Measurements from ENCODE around the gene ADAMTS17.

The ADAMTS17 gene

GRCh38 chr15:100275641-100276040 is 66.1 kb downstream of the ADAMTS17 start:
- no peak for DNase-seq

GRCh38 chr15:100269831-100270230 is 71.9 kb downstream of the ADAMTS17 start:
- DNase-seq: no peak

- no peak for DNase-seq
These were observed 75.6 kb downstream of the ADAMTS17 start for GRCh38 chr15:100266166-100266565.

- no peak for DNase-seq
These were observed 76.1 kb downstream of the ADAMTS17 start for GRCh38 chr15:100265641-100266035.

- no peak for DNase-seq
These were observed 76.7 kb downstream of the ADAMTS17 start for GRCh38 chr15:100264994-100265640.

- no peak for DNase-seq
These were observed 77.9 kb downstream of the ADAMTS17 start for GRCh38 chr15:100263721-100264455.

GRCh38 chr15:100263031-100263430 is 78.7 kb downstream of the ADAMTS17 start:
- no peak for DNase-seq

- no peak for DNase-seq
These were observed 80.2 kb downstream of the ADAMTS17 start for GRCh38 chr15:100261302-100262240.

GRCh38 chr15:100259266-100259665 is 82.5 kb downstream of the ADAMTS17 start:
- DNase-seq: no peak

- no peak for DNase-seq
These were observed 84.7 kb downstream of the ADAMTS17 start for GRCh38 chr15:100256970-100257650.

GRCh38 chr15:100256101-100256969 is 85.4 kb downstream of the ADAMTS17 start:
- DNase-seq: no peak

GRCh38 chr15:100255644-100256043 is 86.1 kb downstream of the ADAMTS17 start:
- DNase-seq: no peak

- no peak for DNase-seq
These were observed 87.1 kb downstream of the ADAMTS17 start for GRCh38 chr15:100254691-100255090.

- no peak for DNase-seq
These were observed 87.5 kb downstream of the ADAMTS17 start for GRCh38 chr15:100254285-100254684.

GRCh38 chr15:100253640-100254039 is 88.1 kb downstream of the ADAMTS17 start:
- no peak for DNase-seq

- DNase-seq: no peak
These were observed 88.9 kb downstream of the ADAMTS17 start for GRCh38 chr15:100252779-100253417.

- no peak for DNase-seq
These were observed 89.4 kb downstream of the ADAMTS17 start for GRCh38 chr15:100252359-100252758.

- no peak for DNase-seq
These were observed 91.5 kb downstream of the ADAMTS17 start for GRCh38 chr15:100250176-100250800.

- DNase-seq: no peak
These were observed 92.5 kb downstream of the ADAMTS17 start for GRCh38 chr15:100249096-100249815.

- no peak for DNase-seq
These were observed 93.5 kb downstream of the ADAMTS17 start for GRCh38 chr15:100248236-100248635.
